PFSK-1 (cell line): ENCODE measurements around the gene RASGRF1.

Experiments
- FOXP2 ChIP-seq: optimal IDR thresholded peaks from 2 replicates; pipeline ENCODE3; 2011; ENCODE audit warnings: borderline replicate concordance, control low read depth, inconsistent platforms; ENCODE audit not compliant: insufficient read depth; ENCODE audit errors: extremely low read length, extremely low read depth
- POLR2AphosphoS5 ChIP-seq: IDR thresholded peaks from 2 replicates; pipeline ENCODE4 v1.6.1; 2012; ENCODE audit warnings: low read depth, mild to moderate bottlenecking, control low read depth, low read length, moderate library complexity
- SIN3A ChIP-seq: IDR thresholded peaks from 2 replicates; pipeline ENCODE4 v1.6.1; 2012; ENCODE audit warnings: mild to moderate bottlenecking, low read length, moderate library complexity, borderline replicate concordance; ENCODE audit not compliant: insufficient read depth
- TAF1 ChIP-seq: IDR thresholded peaks from 2 replicates; pipeline ENCODE4 v1.6.1; 2012; ENCODE audit warnings: low read length, control low read depth, borderline replicate concordance; ENCODE audit not compliant: insufficient read depth
- TF ChIP-seq, protein P1 (sequence below), 2 experiments: IDR thresholded peaks; 2 replicates each; pipeline versions ENCODE4 v1.6.1 to v1.8.0; 2011 to 2012; ENCODE audit warnings: low read depth in 2 of 2, low read length in 2 of 2, control low read depth in 1 of 2, inconsistent platforms in 1 of 2, mild to moderate bottlenecking in 1 of 2, moderate library complexity in 1 of 2; ENCODE audit not compliant: insufficient read depth in 1 of 2

DNA sequence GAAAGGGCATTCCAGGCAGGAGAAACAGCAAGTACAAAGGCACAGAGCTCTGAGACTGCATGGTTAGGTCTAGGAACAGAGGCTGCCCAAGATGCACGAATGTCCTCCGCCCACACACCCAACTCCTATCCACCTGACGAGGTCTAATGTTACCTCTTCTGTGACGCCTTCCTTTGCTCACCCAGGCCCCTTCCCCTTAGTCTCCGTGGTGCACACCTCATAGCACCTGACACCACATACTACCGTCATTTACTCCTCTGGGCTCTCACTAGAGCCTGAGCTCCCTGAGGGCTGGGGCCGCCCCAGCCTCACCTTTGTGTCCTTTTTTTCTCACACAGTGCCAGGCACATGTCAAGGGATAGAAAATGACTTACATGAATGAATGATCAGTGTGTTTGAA, 31.0 kb upstream of the RASGRF1 start:
- no peak for TF ChIP-seq POLR2AphosphoS5
- no peak for TF ChIP-seq TAF1
- TF ChIP-seq, protein P1, sequence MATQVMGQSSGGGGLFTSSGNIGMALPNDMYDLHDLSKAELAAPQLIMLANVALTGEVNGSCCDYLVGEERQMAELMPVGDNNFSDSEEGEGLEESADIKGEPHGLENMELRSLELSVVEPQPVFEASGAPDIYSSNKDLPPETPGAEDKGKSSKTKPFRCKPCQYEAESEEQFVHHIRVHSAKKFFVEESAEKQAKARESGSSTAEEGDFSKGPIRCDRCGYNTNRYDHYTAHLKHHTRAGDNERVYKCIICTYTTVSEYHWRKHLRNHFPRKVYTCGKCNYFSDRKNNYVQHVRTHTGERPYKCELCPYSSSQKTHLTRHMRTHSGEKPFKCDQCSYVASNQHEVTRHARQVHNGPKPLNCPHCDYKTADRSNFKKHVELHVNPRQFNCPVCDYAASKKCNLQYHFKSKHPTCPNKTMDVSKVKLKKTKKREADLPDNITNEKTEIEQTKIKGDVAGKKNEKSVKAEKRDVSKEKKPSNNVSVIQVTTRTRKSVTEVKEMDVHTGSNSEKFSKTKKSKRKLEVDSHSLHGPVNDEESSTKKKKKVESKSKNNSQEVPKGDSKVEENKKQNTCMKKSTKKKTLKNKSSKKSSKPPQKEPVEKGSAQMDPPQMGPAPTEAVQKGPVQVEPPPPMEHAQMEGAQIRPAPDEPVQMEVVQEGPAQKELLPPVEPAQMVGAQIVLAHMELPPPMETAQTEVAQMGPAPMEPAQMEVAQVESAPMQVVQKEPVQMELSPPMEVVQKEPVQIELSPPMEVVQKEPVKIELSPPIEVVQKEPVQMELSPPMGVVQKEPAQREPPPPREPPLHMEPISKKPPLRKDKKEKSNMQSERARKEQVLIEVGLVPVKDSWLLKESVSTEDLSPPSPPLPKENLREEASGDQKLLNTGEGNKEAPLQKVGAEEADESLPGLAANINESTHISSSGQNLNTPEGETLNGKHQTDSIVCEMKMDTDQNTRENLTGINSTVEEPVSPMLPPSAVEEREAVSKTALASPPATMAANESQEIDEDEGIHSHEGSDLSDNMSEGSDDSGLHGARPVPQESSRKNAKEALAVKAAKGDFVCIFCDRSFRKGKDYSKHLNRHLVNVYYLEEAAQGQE (IDR thresholded peaks at IDR 0.05; ENCODE audit: insufficient read depth in 1 of 2, low read depth in 2 of 2, low read length in 2 of 2), result no peak
- no peak for TF ChIP-seq SIN3A
- TF ChIP-seq FOXP2, result no peak
